NCI-H2081 (cell line): Measurements from ENCODE around the gene KRT3.

ENCODE experiments used
- DNase-seq, 2 experiments: peaks; one replicate each; lab custom pipeline; 2025; lab: John Stamatoyannopoulos, UW

KRT3 gene

GRCh38 chr12:52813885-52814709 is 18.2 kb upstream of the KRT3 start, which contains the start of gene KRT4:
KRT4 (minus strand) TSS chr12:52814116; CDS start chr12:52814058, 58 bp downstream.
- DNase-seq: no peak

GRCh38 chr12:52813203-52813819 is 17.4 kb upstream of the KRT3 start:
- no peak for DNase-seq

GRCh38 chr12:52812749-52813148 is 16.8 kb upstream of the KRT3 start:
- DNase-seq: no peak

- no peak for DNase-seq
Observed at GRCh38 chr12:52812073-52812400, 16.1 kb upstream of the KRT3 start.

GRCh38 chr12:52811191-52812072 is 15.5 kb upstream of the KRT3 start:
- DNase-seq: no peak

GRCh38 chr12:52810554-52810953 is 14.6 kb upstream of the KRT3 start:
- DNase-seq: no peak

GRCh38 chr12:52809166-52809565 is 13.2 kb upstream of the KRT3 start:
- DNase-seq: no peak

GRCh38 chr12:52808573-52809160 is 12.8 kb upstream of the KRT3 start:
- DNase-seq: no peak

GRCh38 chr12:52807544-52808470 is 11.9 kb upstream of the KRT3 start:
- no peak for DNase-seq

- DNase-seq: no peak
Observed at GRCh38 chr12:52806821-52807543, 11.1 kb upstream of the KRT3 start.

GRCh38 chr12:52806169-52806811 is 10.4 kb upstream of the KRT3 start:
- no peak for DNase-seq

GRCh38 chr12:52805739-52806138 is 9.8 kb upstream of the KRT3 start:
- no peak for DNase-seq

- no peak for DNase-seq
Observed at GRCh38 chr12:52805000-52805399, 9.1 kb upstream of the KRT3 start.

- no peak for DNase-seq
Observed at GRCh38 chr12:52802442-52802841, 6.5 kb upstream of the KRT3 start.

- DNase-seq: no peak
Observed at GRCh38 chr12:52801773-52802172, 5.9 kb upstream of the KRT3 start.

GRCh38 chr12:52800259-52800917 is 4.5 kb upstream of the KRT3 start:
- DNase-seq: no peak

- no peak for DNase-seq
Observed at GRCh38 chr12:52799505-52800211, 3.7 kb upstream of the KRT3 start.

GRCh38 chr12:52798671-52799504 is 3.0 kb upstream of the KRT3 start:
- DNase-seq: no peak
